Measurements from ENCODE around the gene ERC2.

The ERC2 gene

DNA sequence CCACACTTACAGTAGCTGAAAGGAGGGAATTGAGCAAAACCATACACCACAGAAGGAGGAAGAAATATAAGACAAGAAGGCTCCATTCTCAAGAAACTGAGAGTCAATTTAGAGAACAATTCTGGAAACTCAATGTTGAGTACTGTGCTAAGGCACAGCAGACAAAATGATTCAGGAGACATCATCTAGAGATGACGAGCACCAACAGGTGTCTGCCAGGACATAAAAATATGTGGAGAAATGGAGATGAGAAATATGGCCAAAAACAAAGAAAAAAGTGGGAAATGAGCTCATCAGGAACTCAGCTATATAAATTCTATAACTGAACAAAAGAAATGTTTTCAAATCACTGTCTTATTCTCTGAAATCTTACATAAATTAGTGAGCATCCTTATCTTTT lies 343.7 kb downstream of the ERC2 start:
- no peaks in the 10 kb centered on the region for H3K9me3 ChIP-seq (ENCODE audit: insufficient read depth, low read length)
- no peak overlapping the region for H2AFZ ChIP-seq (ENCODE audit: low read depth, low read length, severe bottlenecking)
- H3K36me3 ChIP-seq (ENCODE audit: low read length): no peaks in the 10 kb centered on the region
- no peaks in the 10 kb centered on the region for H3K9me2 ChIP-seq (replicated peaks; ENCODE audit: insufficient read depth, low read length)
- no peak overlapping the region for H3K4me2 ChIP-seq (ENCODE audit: low read depth, low read length, poor library complexity, severe bottlenecking)
- H3F3A ChIP-seq (ENCODE audit: insufficient read depth): no peaks in the 10 kb centered on the region
- no peak overlapping the region for H3K9ac ChIP-seq (ENCODE audit: low read length)
- no peak for TF ChIP-seq EZH2phosphoT487 (conservative IDR thresholded peaks at IDR 0.05; ENCODE audit: low read length)
- TF ChIP-seq, protein P1, sequence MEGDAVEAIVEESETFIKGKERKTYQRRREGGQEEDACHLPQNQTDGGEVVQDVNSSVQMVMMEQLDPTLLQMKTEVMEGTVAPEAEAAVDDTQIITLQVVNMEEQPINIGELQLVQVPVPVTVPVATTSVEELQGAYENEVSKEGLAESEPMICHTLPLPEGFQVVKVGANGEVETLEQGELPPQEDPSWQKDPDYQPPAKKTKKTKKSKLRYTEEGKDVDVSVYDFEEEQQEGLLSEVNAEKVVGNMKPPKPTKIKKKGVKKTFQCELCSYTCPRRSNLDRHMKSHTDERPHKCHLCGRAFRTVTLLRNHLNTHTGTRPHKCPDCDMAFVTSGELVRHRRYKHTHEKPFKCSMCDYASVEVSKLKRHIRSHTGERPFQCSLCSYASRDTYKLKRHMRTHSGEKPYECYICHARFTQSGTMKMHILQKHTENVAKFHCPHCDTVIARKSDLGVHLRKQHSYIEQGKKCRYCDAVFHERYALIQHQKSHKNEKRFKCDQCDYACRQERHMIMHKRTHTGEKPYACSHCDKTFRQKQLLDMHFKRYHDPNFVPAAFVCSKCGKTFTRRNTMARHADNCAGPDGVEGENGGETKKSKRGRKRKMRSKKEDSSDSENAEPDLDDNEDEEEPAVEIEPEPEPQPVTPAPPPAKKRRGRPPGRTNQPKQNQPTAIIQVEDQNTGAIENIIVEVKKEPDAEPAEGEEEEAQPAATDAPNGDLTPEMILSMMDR (IDR thresholded peaks at IDR 0.05; ENCODE audit: insufficient read depth, low read length, poor library complexity, severe bottlenecking): no peak
- H3K27me3 ChIP-seq (ENCODE audit: low read length): no peaks in the 10 kb centered on the region
- H3K4me3 ChIP-seq (ENCODE audit: insufficient read depth, low read length, poor library complexity, severe bottlenecking): no peak overlapping the region
- no peaks in the 10 kb centered on the region for H3K79me2 ChIP-seq (ENCODE audit: insufficient read depth, low read length)
- H4K20me1 ChIP-seq (ENCODE audit: low read depth, low read length): no peaks in the 10 kb centered on the region
- no peak overlapping the region for H3K27ac ChIP-seq (ENCODE audit: low read depth, low read length)

DNA sequence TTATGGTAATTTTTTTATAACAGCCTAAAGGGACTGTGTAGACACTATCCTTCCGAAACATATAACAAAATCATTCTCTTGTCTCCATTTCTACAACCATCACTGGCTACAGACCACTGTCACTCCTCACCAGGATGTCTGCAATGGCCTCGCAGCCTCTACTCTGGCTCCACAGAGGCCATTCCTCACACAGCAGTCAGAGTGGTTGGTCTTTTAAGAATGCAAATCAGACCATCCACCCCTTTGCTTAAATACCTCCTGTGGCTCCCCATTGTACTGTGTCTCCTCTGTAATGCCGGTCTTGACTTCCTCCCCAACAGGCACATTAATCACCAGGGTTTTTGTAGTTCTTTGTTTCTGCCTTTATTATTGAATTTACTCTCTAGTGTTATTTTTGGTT lies 344.8 kb downstream of the ERC2 start:
- H4K20me1 ChIP-seq (ENCODE audit: low read depth, low read length): no peaks in the 10 kb centered on the region
- no peaks in the 10 kb centered on the region for H3K36me3 ChIP-seq (ENCODE audit: low read length)
- H3K9me3 ChIP-seq (ENCODE audit: insufficient read depth, low read length): no peaks in the 10 kb centered on the region
- no peaks in the 10 kb centered on the region for H3K9me2 ChIP-seq (replicated peaks; ENCODE audit: insufficient read depth, low read length)
- H3K27me3 ChIP-seq (ENCODE audit: low read length): no peaks in the 10 kb centered on the region
- no peak overlapping the region for H2AFZ ChIP-seq (ENCODE audit: low read depth, low read length, severe bottlenecking)
- no peak overlapping the region for H3K4me2 ChIP-seq (ENCODE audit: low read depth, low read length, poor library complexity, severe bottlenecking)
- H3K79me2 ChIP-seq (ENCODE audit: insufficient read depth, low read length): no peaks in the 10 kb centered on the region
- H3K9ac ChIP-seq (ENCODE audit: low read length): no peak overlapping the region
- no peak overlapping the region for H3K27ac ChIP-seq (ENCODE audit: low read depth, low read length)
- H3F3A ChIP-seq (ENCODE audit: insufficient read depth): no peaks in the 10 kb centered on the region
- no peak overlapping the region for H3K4me3 ChIP-seq (ENCODE audit: insufficient read depth, low read length, poor library complexity, severe bottlenecking)
- TF ChIP-seq, protein P1 (IDR thresholded peaks at IDR 0.05; ENCODE audit: insufficient read depth, low read length, poor library complexity, severe bottlenecking): no peak
- no peak for TF ChIP-seq EZH2phosphoT487 (conservative IDR thresholded peaks at IDR 0.05; ENCODE audit: low read length)

- no peaks in the 10 kb centered on the region for H3K79me2 ChIP-seq (ENCODE audit: insufficient read depth, low read length)
- no peak overlapping the region for H3K9ac ChIP-seq (ENCODE audit: low read length)
- H3K36me3 ChIP-seq (ENCODE audit: low read length): no peaks in the 10 kb centered on the region
- H3F3A ChIP-seq (ENCODE audit: insufficient read depth): no peaks in the 10 kb centered on the region
- H3K9me2 ChIP-seq (replicated peaks; ENCODE audit: insufficient read depth, low read length): no peaks in the 10 kb centered on the region
- H4K20me1 ChIP-seq (ENCODE audit: low read depth, low read length): no peaks in the 10 kb centered on the region
- no peak overlapping the region for H3K4me2 ChIP-seq (ENCODE audit: low read depth, low read length, poor library complexity, severe bottlenecking)
- H2AFZ ChIP-seq (ENCODE audit: low read depth, low read length, severe bottlenecking): no peak overlapping the region
- H3K27me3 ChIP-seq (ENCODE audit: low read length): no peaks in the 10 kb centered on the region
- no peak for TF ChIP-seq EZH2phosphoT487 (conservative IDR thresholded peaks at IDR 0.05; ENCODE audit: low read length)
- TF ChIP-seq, protein P1 (IDR thresholded peaks at IDR 0.05; ENCODE audit: insufficient read depth, low read length, poor library complexity, severe bottlenecking): no peak
- H3K4me3 ChIP-seq (ENCODE audit: insufficient read depth, low read length, poor library complexity, severe bottlenecking): no peak overlapping the region
- H3K9me3 ChIP-seq (ENCODE audit: insufficient read depth, low read length): no peaks in the 10 kb centered on the region
- H3K27ac ChIP-seq (ENCODE audit: low read depth, low read length): no peak overlapping the region
These were observed 345.4 kb downstream of the ERC2 start for GRCh38 chr3:56122911-56123310.

Measured in SU-DHL-6 (cell line).